ENCODE measurements around the gene SIK3. TPM values are rescaled to one million over a fixed set of nuclear protein-coding genes. Genes with fewer than 3 reads are reported as not detected.

SIK3 gene
- total RNA-seq, 1 donor from 2014 or later: 61.0 TPM

DNA sequence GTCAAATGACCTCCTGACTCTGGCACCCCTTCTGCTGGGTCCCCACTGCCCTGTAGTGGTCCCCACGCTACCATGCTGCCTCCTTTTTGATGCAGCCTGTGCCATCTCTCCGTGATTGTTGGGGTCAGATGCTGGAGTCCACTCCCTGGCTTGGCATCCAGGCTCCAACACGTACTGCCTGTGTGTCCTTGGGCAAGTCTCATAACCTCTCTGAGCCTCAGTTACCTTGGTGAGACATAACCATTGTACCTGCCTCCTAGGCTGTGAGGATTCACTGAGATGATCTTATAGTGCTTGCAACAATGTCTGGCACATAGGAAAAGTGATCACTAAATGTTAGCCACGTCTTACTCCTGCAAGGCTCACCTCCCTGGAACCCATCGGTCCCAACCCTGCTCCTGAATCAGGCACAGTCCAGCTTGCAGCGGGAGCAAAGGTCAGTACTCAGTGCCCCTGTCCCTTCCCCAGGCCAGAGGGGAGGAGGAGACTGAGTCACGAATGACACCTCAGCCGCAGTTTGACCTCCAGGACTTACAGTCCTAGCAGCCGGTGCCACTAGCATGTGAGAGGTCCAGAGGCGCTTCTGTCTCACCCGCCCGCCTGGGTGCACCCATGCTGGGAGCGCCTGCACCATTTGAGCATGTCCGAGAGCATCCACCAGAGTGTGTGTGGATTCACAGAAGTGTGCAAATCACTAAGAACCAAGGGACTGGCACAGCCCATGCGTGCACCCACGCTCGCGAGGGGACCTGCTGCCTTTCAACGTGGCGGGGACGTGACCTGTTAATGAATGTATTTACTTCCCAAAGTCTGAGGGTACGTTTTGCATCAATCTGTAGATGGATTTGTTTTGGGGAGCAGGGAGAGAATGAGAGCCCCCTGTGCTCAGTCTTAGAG lies 272.1 kb downstream of the SIK3 start:
- DNase-seq (ENCODE audit: low spot score, unreplicated experiment): no peak
- TF ChIP-seq, protein P1, sequence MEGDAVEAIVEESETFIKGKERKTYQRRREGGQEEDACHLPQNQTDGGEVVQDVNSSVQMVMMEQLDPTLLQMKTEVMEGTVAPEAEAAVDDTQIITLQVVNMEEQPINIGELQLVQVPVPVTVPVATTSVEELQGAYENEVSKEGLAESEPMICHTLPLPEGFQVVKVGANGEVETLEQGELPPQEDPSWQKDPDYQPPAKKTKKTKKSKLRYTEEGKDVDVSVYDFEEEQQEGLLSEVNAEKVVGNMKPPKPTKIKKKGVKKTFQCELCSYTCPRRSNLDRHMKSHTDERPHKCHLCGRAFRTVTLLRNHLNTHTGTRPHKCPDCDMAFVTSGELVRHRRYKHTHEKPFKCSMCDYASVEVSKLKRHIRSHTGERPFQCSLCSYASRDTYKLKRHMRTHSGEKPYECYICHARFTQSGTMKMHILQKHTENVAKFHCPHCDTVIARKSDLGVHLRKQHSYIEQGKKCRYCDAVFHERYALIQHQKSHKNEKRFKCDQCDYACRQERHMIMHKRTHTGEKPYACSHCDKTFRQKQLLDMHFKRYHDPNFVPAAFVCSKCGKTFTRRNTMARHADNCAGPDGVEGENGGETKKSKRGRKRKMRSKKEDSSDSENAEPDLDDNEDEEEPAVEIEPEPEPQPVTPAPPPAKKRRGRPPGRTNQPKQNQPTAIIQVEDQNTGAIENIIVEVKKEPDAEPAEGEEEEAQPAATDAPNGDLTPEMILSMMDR (IDR thresholded peaks at IDR 0.05; ENCODE audit: unreplicated experiment): no peak
- Mint-ChIP-seq H3K27me3 (peaks cover 12% of the 10 kb centered on the region), H3K4me3 (ENCODE audit: low read depth) (no peak overlapping the region), H3K9me3 (ENCODE audit: low read depth) (no peaks in the 10 kb centered on the region), H3K4me1 (ENCODE audit: low read depth) (peaks cover 20% of the 10 kb centered on the region), H3K36me3 (ENCODE audit: insufficient read depth) (no peaks in the 10 kb centered on the region), H3K27ac (peak overlapping the region; percentile 85)

DNA sequence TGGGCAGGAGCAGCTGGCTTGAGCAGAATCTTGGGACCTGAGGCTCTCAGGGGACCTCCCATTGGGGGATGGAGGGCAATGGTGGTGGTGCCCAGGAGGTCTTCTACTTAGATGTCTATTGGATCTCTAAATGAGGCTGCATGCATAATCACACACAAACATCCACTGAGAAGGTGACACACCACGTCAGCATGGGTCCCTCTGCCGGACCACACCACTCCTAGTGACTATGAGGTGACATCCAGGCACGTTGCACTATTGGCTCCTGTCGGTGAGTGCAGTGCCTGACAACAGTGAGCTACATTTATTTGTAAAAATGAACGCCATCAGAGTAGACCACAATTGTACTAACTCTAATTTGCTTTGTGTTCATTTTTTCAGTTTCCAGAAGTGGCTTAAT lies 272.8 kb downstream of the SIK3 start:
- no peak overlapping the region for H3K4me3 Mint-ChIP-seq (ENCODE audit: low read depth)
- TF ChIP-seq, protein P1 (IDR thresholded peaks at IDR 0.05; ENCODE audit: unreplicated experiment): no peak
- H3K4me1 Mint-ChIP-seq (ENCODE audit: low read depth): peaks cover 20% of the 10 kb centered on the region
- DNase-seq (ENCODE audit: low spot score, unreplicated experiment): no peak
- H3K27ac Mint-ChIP-seq: no peak overlapping the region
- H3K9me3 Mint-ChIP-seq (ENCODE audit: low read depth): no peaks in the 10 kb centered on the region
- no peaks in the 10 kb centered on the region for H3K36me3 Mint-ChIP-seq (ENCODE audit: insufficient read depth)
- H3K27me3 Mint-ChIP-seq: peaks cover 14% of the 10 kb centered on the region

DNA sequence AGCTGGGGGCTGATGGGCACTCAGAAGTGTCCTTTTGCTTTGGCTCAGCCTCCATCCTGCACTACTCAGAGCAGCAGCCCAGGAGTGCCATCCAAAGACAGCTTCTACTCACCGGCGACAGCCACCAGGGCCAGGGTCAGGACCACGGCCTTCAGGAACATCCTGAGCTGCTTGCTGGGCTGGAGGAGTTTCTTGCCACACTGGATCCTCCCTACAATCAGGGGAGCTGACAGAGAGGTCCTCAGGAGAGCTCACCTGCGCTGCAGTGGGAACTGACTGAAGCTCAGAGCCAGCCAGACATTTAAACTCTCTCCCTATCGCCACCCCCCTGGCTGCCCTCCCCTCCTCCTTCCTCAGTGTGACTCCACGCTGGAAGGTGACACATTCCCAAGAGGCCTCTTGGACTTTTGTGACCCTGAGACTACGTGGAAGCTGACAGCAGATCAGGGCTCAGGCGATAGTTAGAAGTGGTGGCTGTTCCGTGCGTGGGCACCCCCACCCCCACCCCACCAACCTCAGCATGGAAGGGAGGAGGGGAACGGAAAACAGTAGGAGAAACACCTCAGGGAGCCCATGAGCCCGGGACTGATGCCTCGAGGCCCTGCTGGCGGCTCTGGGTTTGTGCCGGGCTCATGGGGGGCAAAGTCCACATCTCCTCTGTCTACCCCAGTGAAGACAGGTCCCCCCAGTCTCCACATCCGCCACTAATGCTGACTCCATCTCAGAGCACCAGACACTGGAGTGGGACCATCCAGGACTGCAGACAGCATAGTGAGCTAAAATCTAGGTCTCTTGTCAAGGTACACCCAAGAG lies 275.0 kb downstream of the SIK3 start, which contains the start of gene APOA4:
Gene APOA4, minus strand, starts transcription at position 274 of the 813 bp plus-strand sequence. Its CDS starts 113 bp downstream, at position 161.
- peaks cover 15% of the 10 kb centered on the region for H3K27me3 Mint-ChIP-seq
- no peaks in the 10 kb centered on the region for H3K36me3 Mint-ChIP-seq (ENCODE audit: insufficient read depth)
- no peak within 1 kb of the TSS for H3K27ac Mint-ChIP-seq
- no peak within 1 kb of the TSS for H3K4me3 Mint-ChIP-seq (ENCODE audit: low read depth)
- no peak for DNase-seq (ENCODE audit: low spot score, unreplicated experiment)
- H3K4me1 Mint-ChIP-seq (ENCODE audit: low read depth): peaks cover 14% of the 10 kb centered on the region
- no peaks in the 10 kb centered on the region for H3K9me3 Mint-ChIP-seq (ENCODE audit: low read depth)
- TF ChIP-seq, protein P1 (IDR thresholded peaks at IDR 0.05; ENCODE audit: unreplicated experiment): no peak

- no peak for DNase-seq (ENCODE audit: low spot score, unreplicated experiment)
- Mint-ChIP-seq H3K27ac (no peak overlapping the region), H3K4me3 (ENCODE audit: low read depth) (no peak overlapping the region), H3K36me3 (ENCODE audit: insufficient read depth) (no peaks in the 10 kb centered on the region), H3K9me3 (ENCODE audit: low read depth) (no peaks in the 10 kb centered on the region), H3K27me3 (peaks cover 15% of the 10 kb centered on the region), H3K4me1 (ENCODE audit: low read depth) (peaks cover 14% of the 10 kb centered on the region)
- TF ChIP-seq, protein P1 (IDR thresholded peaks at IDR 0.05; ENCODE audit: unreplicated experiment): no peak
These were observed 275.7 kb downstream of the SIK3 start for GRCh38 chr11:116822575-116822974.
